Brain microvascular endothelial cell (primary cell): ENCODE data around the gene SEZ6.

Source experiments
- DNase-seq: peaks from one replicate; pipeline ENCODE4 v3.0.0-alpha.2; 2020
- H3K27ac ChIP-seq: fragments of 250-450 bp; sonication (Bioruptor Pico); 2 replicates; pipeline ENCODE4 v1.5.1; 2020; ENCODE audit warnings: mild to moderate bottlenecking, moderate library complexity
- H3K27me3 ChIP-seq: fragments of 250-450 bp; sonication (Bioruptor Pico); replicated peaks from 2 replicates; pipeline ENCODE4 v1.5.1; 2020; ENCODE audit warnings: mild to moderate bottlenecking
- H3K36me3 ChIP-seq: fragments of 250-450 bp; sonication (Bioruptor Pico); replicated peaks from 2 replicates; pipeline ENCODE4 v1.5.1; 2020; ENCODE audit warnings: mild to moderate bottlenecking
- H3K4me3 ChIP-seq: 2 replicates; pipeline ENCODE4 v1.5.1; 2011; ENCODE audit warnings: low read depth, mild to moderate bottlenecking, control low read depth, low read length, moderate library complexity
- CTCF ChIP-seq: IDR thresholded peaks from 2 replicates; pipeline ENCODE4 v1.5.1; 2011; ENCODE audit warnings: low read depth, mild to moderate bottlenecking, moderate library complexity, low read length, control low read depth, inconsistent platforms; ENCODE audit errors: missing control alignments
- in situ Hi-C: cut with HindIII; loops from 2 replicates; pipeline ENCODE4 v1.10.0; 2017; ENCODE audit warnings: low sequenced_read_pairs, low pct_ligation_motif_present

Gene SEZ6

GRCh38 chr17:28982131-28982793 lies 23.6 kb downstream of the SEZ6 start:
- DNase-seq, result peak; percentile 37
- Histone ChIP-seq H3K27ac (no peak overlapping the region), H3K36me3 (no peaks in the 10 kb centered on the region), H3K4me3 (no peak overlapping the region), H3K27me3 (peaks cover 7% of the 10 kb centered on the region)
- TF ChIP-seq CTCF, result no peak
- in situ Hi-C loops, result no loop called here

GRCh38 chr17:28978356-28978964 lies 27.4 kb downstream of the SEZ6 start:
- no peak for DNase-seq
- H3K4me3 ChIP-seq, result no peak overlapping the region
- peaks cover 2% of the 10 kb centered on the region for H3K27me3 ChIP-seq
- in situ Hi-C loops, result no loop called here
- no peak for TF ChIP-seq CTCF
- H3K27ac ChIP-seq, result no peak overlapping the region
- H3K36me3 ChIP-seq, result no peaks in the 10 kb centered on the region

GRCh38 chr17:28977659-28978355 lies 28.0 kb downstream of the SEZ6 start:
- no peak for TF ChIP-seq CTCF
- H3K27ac ChIP-seq, result no peak overlapping the region
- no peak for DNase-seq
- H3K27me3 ChIP-seq, result peaks cover 2% of the 10 kb centered on the region
- no peak overlapping the region for H3K4me3 ChIP-seq
- no peaks in the 10 kb centered on the region for H3K36me3 ChIP-seq
- in situ Hi-C loops, result no loop called here

- DNase-seq, result no peak
- no peak for TF ChIP-seq CTCF
- peaks cover 2% of the 10 kb centered on the region for H3K27me3 ChIP-seq
- no peak overlapping the region for H3K27ac ChIP-seq
- in situ Hi-C loops, result no loop called here
- H3K36me3 ChIP-seq, result no peaks in the 10 kb centered on the region
- H3K4me3 ChIP-seq, result no peak overlapping the region
Measured at GRCh38 chr17:28975646-28976045, 30.2 kb downstream of the SEZ6 start.

- TF ChIP-seq CTCF, result no peak
- DNase-seq, result no peak
- H3K27me3 ChIP-seq, result peaks cover 2% of the 10 kb centered on the region
Measured at GRCh38 chr17:28975031-28975430, 30.8 kb downstream of the SEZ6 start.

More at GRCh38 chr17:28975031-28975430, 30.8 kb downstream of the SEZ6 start:
- H3K4me3 ChIP-seq, result no peak overlapping the region
- in situ Hi-C loops, result no loop called here
- H3K27ac ChIP-seq, result no peak overlapping the region
- no peaks in the 10 kb centered on the region for H3K36me3 ChIP-seq
